Transverse colon (tissue), 4 donors: ENCODE measurements around the gene KRT85.

Experiments
- CTCF ChIP-seq, 5 experiments: fragments of 200-600 bp in 3 of 5; fragments of 450-650 bp in 2 of 5; sonication (generic) in 3 of 5; IDR thresholded peaks; 1 replicate in 2 of 5; 2 replicates in 3 of 5; pipeline ENCODE4 v1.5.1; 2016 to 2017; ENCODE audit warnings: antibody characterized with exemption in 5 of 5, inconsistent platforms in 3 of 5, mild to moderate bottlenecking in 2 of 5, moderate library complexity in 1 of 5
- EP300 ChIP-seq: sonication (generic); formaldehyde crosslinking; IDR thresholded peaks from one replicate; pipeline ENCODE4 v1.6.1; 2017; ENCODE audit warnings: antibody characterized with exemption, low read depth
- POLR2AphosphoS5 ChIP-seq, 3 donors: sonication (generic); formaldehyde crosslinking; IDR thresholded peaks; one replicate each; pipeline ENCODE4 v1.6.1; 2016; ENCODE audit warnings: antibody characterized with exemption in 3 of 3

GRCh38 chr12:52323001-52323400 lies 44.3 kb downstream of the KRT85 start:
- TF ChIP-seq EP300 (no peak), CTCF (IDR thresholded peaks at IDR 0.05) (no peak), POLR2AphosphoS5 (IDR thresholded peaks at IDR 0.05) (no peak)
